GM21515 (cell line): Measurements from ENCODE around the gene CHIT1.
"Not testable (repeated sequence)": the region's sequence is repeated elsewhere in the genome, so short reads cannot be mapped to it uniquely, and the experiment has no call there.

Experiments
- ATAC-seq: cut with Tn5 transposase; IDR thresholded peaks from one replicate; pipeline ENCODE4 v1.9.1; 2021; ENCODE audit not compliant: unreplicated experiment

CHIT1 gene

DNA sequence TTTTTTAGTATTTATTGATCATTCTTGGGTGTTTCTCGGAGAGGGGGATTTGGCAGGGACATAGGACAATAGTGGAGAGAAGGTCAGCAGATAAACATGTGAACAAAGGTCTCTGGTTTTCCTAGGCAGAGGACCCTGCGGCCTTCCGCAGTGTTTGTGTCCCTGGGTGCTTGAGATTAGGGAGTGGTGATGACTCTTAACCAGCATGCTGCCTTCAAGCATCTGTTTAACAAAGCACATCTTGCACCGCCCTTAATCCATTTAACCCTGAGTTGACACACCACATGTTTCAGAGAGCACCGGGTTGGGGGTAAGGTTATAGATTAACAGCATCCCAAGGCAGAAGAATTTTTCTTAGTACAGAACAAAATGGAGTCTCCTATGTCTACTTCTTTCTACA is 36.7 kb upstream of the CHIT1 start:
- ATAC-seq: not testable (repeated sequence)

GRCh38 chr1:203265541-203265940 is 36.1 kb upstream of the CHIT1 start:
- no peak for ATAC-seq

GRCh38 chr1:203264052-203264501 is 34.6 kb upstream of the CHIT1 start:
- no peak for ATAC-seq

DNA sequence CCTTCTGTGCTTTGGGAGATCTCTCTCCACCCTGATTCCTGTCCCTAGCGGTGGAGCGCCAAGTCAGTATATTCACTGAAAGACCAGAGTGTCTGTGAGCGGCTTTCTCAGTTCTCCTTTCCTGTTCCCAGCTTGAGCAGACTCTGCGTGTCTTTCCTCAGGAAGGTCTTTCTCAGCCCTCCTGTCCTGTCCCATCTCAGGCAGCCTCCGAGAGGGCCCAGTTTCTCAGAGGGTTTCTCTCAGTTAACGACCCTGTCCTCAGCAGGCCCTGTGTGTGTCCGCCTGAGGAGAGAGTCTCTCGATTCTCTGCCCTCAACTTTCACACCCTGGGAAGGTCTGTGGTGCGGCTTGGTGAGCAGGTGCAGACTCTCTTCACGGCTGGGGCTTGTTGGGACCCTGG is 34.0 kb upstream of the CHIT1 start:
- ATAC-seq: no peak

DNA sequence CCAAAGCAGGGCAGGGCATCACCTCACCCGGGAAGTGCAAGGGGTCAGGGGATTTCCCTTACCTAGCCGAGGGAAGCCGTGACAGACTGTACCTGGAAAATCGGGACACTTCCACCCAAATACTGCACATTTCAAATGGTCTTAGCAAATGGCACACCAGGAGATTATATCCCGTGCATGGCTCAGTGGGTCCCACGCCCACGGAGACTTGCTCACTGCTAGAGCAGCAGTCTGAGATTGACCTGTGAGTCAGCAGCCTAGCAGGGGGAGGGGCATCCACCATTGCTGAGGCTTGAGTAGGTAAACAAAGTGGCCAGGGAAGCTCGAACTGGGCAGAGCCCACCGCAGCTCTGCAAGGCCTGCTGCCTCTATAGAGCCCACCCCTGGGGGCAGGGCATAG is 27.2 kb upstream of the CHIT1 start:
- ATAC-seq: not testable (repeated sequence)

DNA sequence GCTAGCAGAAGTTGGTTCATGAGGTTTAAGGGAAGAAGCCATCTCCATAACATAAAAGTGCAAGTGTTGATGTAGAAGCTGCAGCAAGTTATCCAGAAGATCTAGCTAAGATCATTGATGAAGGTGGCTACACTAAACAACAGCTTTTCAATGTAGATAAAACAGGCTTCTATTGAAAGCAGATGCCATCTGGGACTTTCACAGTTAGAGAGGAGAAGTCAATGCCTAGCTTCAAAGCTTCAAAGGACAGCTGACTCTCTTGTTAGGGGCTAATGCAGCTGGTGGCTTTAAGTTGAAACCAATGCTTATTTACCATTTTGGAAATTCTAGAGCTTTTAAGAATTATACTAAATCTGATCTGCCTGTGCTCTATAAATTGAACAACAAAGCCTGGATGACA is 25.3 kb upstream of the CHIT1 start:
- not testable (repeated sequence) for ATAC-seq

DNA sequence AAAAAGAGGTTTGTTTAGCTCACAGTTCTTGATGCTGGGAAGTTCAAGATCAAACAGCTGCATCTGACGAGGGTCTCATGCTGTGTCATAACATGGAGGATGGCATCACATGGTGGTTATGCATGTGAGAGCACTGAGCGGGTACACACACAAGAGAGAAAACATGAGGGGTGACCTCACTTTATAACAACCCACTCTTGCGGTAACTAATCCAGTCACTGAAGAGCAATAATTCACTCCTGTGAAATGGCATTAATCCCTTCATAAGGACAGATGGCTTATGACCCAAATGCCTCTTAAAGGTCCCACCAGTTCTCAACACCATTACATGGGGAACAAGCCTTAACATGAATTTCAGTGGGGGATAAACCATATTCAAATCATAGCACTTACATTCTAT is 23.2 kb upstream of the CHIT1 start:
- no peak for ATAC-seq

DNA sequence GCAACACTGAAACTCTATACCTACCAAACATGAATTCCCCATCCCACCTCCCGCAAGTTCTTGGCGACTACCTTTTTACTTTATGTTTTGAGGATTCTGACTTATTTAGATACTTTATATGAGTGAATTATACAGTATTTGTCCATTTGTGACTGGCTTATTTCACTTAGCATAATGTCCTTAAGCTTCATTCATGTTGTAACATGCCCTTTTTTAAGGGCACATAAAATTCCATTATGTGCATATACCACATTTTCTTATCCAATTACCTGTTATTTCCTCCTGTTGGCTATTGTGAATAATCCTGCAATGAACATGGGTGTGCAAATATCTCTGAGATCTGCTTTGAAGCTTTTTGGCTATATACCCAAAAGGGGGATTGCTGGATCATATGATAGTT is 22.0 kb upstream of the CHIT1 start:
- ATAC-seq: no peak

GRCh38 chr1:203250911-203251310 is 21.4 kb upstream of the CHIT1 start:
- no peak for ATAC-seq

DNA sequence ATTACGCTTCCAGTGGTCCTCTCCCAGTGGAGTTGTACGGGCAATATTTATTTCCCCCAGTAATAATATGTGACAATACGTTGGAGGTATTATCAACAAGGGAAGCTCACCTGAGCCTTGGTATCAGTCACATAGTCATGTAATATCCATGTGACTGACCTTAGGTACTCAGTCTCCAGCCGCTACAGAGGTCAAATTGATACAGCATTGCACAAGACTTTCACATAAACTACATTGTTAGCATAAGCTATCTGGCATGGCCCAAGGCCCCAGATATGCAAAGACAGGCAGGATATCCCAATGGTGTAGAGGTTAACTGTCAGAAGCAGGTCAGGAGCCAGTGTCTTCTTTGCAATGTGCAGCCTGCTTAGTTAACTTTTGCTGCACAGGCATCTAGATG is 15.3 kb upstream of the CHIT1 start:
- ATAC-seq: no peak

DNA sequence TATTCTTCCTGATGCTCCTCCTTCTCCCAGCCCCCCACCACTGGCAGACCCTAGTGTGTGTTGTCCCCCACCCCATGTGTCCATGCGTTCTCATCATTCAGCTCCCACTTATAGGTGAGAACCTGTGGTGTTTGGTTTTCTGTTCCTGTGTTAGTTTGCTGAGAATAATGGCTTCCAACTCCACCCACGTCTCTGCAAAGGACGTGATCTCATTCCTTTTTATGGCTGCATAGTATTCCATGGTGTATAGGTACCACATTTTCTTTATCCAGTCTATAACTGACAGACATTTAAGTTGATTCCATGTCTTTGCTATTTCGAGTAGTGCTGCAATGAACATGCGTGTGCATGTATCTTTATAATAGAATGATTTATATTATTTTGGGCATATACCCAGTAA is 12.2 kb upstream of the CHIT1 start:
- not testable (repeated sequence) for ATAC-seq

- ATAC-seq: no peak
Observed at GRCh38 chr1:203239526-203240305, 10.2 kb upstream of the CHIT1 start.

- ATAC-seq: no peak
Observed at GRCh38 chr1:203239081-203239480, 9.6 kb upstream of the CHIT1 start.

DNA sequence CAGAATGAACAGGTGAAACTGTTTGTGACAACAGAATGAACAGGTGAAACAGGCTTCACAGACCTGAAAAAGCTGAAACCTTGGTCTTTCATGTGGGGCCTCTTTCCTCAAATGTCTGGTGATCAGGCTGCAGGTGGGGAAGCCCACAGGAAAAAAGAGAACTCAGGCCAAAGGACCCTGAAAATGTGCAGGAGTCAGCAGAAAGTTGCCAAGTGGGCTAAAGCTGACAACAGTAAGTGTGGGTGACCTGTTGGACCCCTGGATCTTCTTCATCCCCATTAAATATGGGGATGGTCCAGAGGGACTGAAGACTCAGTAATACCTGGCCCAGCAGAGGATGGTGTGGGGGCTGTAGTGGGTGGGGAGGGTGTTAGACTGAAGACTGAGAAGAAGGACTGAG is 9.1 kb upstream of the CHIT1 start:
- ATAC-seq: no peak

- ATAC-seq: not testable (repeated sequence)
Observed at GRCh38 chr1:203234901-203235300, 5.4 kb upstream of the CHIT1 start.

DNA sequence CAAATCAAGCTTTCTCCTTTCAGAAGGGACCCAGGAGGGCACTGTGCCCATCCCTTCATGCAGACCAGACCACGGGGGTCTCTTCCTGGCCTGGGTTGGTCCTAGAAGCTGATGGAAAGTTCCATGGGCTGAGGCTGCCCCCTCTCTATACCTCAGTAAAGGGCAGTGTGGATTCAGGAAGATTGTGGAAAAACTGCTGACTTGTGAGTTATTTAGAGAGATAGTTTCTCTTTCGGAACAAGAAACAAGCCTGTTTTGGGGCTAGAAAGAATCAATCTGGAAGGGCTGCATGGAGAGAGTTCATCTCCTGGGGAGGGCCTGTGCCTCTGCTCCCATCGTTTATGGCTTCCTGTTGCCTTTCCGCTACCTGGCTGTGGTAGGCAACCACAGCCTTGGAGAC is 803 bp downstream of the CHIT1 start:
- ATAC-seq: no peak

DNA sequence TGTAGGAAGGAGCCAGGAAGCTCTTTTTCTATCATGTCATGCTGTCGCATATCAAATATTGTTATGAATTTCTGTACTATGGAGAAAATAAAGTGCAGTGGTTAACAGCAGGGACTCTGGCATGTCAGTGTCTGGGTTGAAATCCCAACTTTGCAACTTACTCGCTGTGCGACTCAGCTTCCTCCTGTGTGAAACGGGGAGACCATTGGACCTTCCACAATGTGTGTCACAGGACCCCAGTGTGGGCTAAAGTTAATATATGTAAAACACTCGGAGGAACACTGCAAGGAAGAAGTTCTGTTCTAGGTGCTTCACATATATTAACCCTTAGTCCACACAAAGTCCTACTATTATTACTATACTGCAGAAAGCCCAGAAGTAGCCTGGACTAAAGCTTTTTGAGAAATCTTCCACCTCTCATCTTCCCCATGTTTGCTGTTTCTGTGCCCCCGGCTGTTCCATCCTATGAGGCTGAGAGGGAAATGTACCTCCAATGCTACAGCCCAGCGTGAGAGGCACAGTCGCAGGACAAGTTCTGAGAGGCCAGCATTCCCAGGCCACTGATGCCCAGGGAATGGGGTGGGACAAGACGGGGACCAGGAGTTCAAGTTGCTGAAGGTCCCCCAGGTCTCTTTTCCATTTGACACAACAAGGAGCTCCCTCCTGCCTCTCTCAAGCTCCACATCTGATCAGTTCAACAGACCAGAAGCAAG is 1.9 kb downstream of the CHIT1 start:
- no peak for ATAC-seq

GRCh38 chr1:203225071-203225470 is 4.4 kb downstream of the CHIT1 start:
- no peak for ATAC-seq

DNA sequence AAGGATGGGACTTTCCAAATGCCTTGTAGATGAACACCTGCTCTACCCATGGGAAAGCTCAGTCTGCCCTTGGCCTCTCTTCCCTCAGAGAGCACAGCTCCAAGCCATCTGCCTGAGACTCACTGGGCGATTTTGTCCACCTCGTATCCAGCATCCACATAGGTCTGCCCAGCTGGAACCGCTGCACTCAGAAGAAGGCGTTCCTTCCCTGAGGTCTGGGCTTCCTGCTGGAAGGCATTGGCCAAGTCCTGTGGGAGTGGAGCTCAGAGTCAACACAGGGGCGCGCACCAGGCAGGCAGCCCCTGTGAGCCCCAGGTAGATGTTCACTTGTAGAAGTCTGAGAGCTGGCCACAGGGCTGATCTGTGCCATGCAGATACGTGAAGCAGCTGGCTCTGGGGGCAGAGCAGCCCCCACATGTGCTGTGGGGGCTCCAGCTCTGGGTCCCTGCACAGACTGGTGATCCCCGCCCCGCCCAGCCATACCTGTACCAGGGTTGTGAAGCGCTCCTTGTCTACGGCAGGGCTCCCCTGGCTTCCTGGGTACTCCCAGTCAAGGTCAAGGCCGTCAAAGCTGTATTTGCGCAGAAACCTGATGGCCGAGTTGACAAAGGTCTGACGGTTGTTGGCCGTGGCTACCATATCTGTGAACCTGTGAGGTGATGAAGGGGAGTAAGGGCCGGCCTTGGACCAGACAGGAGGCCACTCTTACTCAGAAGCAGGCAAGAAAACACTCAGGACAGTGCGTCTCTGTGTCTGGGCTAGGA is 6.3 kb downstream of the CHIT1 start:
- ATAC-seq: no peak

GRCh38 chr1:203219934-203220333 is 9.5 kb downstream of the CHIT1 start:
- no peak for ATAC-seq

DNA sequence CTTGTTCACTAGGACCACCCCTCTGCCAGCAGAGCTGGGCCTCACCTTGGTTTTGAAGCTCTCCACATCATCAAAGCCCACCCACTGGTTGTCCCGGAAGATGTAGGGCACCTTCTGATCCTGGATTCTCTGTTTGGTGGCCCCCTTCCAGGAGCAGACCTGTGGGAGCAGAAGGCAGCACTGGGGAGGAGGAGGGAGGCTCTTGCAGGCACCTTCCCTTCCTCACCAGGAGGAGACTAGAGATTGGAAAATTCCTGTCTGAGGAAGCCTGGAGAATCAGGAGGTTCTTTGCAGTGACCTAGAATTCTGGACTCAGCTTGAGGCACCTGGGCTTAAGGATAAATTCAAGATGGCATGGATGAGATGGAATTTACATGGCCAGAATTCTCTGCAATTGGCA is 10.3 kb downstream of the CHIT1 start:
- no peak for ATAC-seq

DNA sequence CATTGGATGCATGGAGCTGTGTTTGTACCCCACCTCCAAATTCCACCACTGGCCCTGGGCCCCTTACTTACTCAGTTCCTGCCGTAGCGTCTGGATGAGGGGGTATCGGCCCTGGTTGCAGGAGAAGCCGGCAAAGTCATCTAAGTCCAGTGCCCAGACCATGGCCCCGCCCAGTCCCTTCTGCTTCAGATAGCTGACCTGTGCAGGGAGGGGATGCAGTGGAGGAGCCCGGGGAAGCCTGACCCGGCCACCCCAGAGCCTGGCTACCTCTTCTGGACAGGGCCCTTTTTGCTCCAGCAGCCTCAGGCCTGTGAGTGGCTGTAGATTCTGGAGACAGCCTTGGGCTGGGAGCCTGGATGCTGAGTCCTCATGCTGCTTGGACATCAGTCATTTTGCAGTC is 11.8 kb downstream of the CHIT1 start:
- ATAC-seq: no peak
